Measurements from ENCODE around the gene ADGRE3.
"Not testable (repeated sequence)": the region's sequence is repeated elsewhere in the genome, so short reads cannot be mapped to it uniquely, and the experiment has no call there.

ADGRE3 gene

DNA sequence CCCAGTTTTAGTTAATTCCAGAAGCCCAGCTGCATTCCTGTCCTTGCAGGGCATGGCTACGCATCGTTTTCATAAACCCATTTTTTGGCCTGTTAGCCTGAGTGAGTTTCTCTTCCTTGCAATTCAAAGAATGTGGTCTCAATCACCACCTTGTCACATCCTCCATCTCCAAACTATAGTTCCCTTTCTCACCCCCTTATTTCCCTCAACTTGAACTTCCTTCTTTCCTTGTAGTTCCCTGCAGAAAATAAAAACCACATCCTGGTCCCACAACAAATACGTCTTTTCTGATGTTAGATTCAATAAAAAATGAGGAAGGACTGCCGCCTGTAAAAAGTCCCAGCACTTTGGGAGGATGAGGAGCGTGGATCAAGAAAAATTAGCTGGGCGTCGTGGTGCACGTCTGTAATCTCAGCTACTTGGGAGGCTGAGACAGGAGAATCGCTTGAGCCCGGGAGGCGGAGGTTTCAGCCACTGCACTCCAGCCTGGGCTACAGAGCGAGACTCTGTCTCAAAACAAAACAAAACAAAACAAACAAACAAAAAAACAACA, 13.2 kb downstream of the ADGRE3 start:
- DNase-seq = peak; percentile 9 to 30

DNA sequence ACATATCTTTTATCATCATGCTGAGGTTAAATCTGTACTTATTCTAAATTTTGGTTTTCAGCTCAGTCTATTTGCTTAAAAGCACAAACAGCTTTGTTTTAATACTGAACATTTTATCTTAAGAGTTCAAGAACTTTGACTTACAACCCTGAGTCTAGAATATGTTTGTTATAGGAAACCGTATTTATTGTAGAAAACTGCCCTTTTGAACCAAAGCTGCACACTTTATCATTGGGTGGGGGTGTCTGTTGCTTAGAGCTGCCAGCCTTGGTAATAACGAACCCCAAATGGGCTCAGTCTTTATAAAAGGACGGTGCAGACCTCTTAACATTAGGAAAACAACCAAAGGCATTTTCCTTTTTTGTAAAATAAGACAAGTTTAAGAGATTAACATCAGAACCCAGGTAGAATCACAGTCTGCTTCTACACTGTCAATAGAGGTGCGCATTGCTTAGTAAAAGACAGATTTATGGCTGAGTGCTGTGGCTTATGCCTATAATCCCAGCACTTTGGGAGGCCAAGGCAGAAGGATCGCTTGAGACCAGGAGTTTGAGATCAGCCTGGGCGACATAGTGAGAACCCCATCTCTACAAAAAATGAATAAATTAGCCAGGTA, 14.7 kb downstream of the ADGRE3 start:
- DNase-seq = no peak

DNA sequence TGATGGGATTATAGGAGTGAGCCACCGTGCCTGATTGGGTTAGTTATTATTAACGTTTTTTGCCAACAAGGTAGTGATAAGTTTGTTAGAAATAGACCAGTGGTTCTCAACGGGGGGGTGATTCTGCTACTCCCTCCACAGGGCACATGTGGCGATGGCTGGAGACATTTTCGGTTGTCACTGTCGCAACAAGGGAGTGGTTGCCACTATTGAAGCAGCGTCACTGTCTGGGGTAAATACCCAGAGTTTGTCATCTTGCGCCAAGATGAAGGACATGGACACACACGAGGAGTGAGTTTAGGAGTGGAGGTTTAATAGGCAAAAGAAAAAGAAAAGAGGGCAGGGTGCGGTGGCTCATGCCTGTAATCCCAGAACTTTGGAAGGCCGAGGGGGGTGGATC, 18.9 kb downstream of the ADGRE3 start:
- DNase-seq = no peak

DNA sequence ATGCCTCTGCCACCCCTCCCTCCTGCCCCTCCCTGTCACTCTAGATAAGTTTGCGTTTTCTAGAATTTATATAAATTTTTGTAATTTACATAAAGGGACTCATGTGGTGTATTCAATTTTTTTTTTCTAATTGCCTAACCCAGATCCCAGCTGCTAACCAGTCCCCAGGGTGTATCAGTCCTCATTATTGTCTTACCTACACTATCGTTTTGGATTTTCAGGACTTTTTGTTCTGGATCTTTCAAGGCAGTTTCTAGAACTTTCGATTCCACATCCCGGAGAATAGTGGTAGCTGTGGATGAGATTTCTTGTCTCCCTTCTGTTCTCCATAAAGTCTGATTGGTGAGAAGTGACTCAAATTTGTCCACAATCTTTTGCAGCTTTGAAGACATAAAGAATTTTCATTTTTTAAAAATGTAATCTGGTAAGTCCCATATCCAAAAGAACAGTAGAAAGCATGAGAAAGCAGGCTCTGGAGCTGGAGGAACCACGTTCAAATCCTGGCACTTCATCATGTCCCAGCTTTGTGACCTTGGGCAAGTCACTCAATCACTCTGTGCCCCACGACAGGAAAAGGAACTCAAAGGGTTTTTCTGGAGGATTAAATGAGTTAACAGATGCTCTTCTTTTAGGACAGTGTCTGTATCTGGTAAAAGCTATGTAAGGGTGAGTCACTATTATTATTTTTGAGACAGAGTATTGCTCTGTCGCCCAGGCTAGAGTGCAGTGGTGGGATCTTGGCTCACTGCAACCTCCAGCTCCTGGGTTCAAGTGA, 19.7 kb downstream of the ADGRE3 start:
- no peak for DNase-seq

DNA sequence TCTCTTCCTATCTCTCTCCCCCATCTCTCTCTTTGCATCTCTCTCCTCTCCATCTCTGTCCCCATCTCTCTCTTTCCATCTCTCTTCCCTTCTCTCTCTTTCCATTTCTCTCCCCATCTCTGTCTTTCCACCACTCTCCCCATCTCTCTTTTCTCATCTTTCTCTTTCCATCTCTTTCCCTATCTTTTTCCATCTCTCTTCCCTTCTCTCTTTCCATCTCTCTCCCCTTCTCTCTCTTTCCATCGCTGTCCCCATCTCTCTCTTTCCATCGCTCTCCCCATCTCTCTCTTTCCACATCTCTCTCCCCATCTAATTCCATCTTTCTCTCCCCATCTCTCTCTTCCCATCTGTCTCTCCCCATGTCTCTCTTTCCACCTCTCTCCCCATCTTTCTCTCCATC, 24.5 kb downstream of the ADGRE3 start:
- no peak for DNase-seq

DNA sequence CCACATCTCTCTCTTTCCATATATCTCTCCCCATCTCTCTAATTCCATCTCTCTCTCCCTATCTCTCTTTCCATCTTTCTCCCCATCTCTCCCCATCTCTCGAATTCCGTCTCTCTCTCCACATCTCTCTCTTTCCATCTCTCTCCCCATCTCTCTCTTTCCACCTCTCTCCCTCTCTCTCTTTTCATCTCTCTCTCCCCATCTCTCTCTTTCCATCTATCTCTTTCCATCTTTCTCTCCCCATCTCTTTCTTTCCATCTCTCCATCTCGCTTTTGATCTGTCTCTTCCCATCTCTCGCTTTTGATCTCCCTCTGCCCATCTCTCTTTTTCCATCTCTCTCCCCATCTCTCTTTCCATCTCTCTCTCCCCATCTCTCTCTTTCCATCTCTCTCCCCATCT, 25.6 kb downstream of the ADGRE3 start:
- no peak for DNase-seq

DNA sequence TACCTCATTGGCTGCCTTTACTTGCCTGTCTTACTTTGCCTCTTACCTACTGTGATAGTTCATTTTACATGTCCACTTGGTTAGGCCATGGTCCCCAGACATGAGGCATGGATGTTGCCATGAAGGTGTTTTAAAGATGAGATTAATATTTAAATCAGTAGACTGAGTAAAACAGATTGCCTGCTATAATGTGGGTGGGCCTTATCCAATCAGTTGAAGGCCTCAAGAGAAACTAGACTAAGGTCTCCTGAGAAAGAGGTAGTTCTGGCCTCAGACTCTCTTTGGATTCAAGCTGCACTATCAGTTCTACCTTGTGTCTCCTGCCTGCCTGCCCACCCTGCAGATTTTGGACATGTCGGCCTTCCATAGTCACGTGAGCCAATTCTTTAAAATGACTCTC, 26.1 kb downstream of the ADGRE3 start:
- DNase-seq = no peak

DNA sequence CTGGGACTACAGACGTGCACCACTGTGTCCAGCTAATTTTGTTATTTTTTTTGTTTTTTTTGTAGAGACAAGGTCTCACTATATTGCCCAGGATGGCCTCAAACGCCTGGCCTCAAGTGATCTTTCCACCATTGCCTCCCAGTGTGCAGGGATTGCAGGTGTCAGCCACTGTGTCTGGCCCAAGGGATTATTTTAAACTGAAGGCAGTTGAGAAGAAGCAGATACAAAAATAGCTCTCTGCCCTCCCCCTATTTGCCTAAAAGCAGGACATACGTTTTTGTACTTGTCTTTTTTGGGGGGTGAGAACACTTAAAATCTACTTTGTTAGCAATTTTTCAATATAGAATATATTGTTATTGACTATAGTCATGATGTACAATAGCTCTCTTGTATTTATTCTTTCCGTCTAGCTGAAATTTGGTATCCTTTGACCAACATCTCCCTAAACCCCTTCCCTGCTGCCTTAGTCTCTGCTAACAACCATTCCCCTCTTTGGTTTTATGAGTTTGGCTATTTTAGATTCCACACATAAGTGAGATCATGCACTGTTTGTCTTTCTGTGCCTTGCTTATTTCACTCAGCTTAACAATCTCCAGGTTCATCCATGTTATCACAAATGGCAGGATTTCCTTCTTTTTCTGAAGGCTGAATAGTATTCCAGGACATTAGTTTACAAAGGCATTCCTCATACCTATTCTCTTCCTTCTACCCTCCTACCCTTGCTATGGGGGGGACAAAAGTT, 34.9 kb downstream of the ADGRE3 start:
- DNase-seq = no peak

DNA sequence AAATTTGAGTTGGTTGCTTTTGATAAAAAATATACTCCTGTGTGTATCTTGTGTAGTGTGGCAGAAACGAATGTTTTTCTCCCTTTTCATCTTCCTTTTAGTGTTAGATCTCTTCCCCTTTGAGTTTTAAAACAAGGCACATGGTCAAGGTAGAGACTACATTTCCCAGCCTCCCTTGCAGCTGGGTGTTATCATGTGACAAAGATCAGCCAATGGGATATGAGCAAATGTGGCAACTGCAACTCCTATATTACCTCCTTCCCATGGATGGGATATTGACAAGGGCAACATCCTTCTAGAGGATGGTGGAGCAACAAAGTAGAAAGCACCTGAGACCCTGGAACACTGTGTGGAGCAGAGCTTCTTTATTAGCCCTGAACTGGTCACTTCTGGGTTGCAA, 42.4 kb downstream of the ADGRE3 start:
- peak; percentile 33 to 34 for DNase-seq

DNA sequence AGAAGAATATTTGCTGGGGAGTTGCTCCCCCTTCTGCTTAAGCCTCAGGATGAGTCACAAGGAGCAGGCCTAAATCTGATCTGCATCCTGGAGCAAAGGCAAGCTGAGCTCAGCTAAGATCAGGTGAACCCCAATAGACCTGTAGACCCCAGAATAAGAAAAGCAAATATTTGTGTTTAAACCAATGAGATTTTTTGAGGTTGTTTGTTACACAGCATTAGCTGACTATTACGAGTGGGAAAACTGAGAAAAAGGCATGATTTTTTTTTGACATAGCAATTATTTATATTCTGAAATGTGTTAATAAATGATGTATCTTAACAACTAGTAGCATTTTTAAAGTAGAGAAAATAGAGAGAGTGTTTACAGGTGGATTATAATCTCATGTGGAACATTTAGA, 45.1 kb downstream of the ADGRE3 start:
- no peak for DNase-seq

DNA sequence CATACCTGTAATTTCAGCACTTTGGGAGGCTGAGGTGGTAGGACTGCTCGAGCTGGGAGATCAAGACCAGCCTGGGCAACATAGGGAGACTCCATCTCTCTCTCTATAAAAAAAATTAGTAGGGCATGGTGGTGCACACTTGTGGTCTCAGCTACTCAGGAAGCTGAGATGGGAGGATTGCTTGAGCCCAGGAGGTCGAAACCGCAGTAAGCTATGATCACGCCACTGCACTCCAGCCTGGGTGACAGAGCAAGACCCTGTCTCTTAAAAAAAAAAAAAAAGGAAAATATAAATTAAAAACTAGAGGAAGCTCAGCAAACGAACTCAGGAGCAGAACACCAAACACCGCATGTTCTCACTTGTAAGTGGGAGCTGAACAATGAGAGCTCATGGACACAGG, 50.2 kb downstream of the ADGRE3 start:
- not testable (repeated sequence) for DNase-seq

DNA sequence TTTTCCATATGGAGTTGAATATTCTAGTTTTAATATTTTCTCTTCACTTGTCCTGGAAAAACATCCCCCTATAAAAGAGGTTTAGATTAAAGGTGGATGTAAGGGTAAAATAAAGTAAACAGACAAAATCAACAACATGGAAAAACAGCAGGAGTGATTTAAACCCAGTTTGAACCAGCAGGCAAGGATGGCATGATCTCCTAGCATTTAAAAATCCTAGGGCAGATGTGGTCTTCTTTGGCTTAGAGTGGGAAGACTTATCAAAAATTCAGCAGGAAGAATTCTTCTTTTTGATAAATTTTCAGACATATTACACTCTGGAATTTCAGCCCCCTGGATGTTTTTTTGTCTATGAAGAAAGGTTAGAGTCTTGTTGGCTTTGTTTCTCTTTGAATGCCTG, 55.2 kb downstream of the ADGRE3 start:
- no peak for DNase-seq

DNA sequence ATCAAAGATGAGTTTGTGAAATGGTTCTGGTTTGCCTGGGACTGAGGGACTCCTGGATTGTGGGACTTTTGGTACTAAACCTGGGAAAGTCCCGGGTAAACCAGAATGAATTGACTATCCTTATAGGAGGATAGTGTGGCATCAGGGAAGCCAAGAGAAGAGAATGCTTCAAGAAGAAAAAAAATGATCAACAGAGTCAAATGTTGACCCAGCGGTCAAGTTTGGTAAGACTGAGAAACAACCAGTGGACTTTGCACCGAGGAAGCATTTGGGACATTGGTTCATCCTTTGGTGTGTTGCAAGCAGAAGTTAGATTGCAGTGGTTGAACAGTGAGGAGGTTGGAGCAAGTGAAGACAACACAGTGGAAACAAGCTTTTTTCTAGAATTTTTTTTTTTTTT, 58.2 kb downstream of the ADGRE3 start:
- no peak for DNase-seq

DNA sequence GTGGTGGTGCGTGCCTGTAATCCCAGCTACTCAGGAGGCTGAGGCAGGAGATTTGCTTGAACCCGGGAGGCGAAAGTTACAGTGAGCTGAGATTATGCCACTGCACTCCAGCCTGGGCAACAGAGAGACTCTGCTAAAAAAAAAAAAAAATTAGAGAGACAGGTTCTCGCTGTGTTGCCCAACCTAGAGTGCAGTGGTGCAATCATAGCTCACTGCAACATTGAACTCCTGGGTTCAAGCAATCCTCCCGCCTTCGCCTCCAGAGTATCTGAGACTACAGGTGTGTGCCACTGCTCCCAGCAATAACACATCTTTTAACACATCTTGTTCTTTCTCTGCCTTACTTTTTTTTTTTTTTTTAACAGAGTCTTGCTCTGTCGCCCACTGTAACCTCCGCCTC, 59.0 kb downstream of the ADGRE3 start:
- DNase-seq = no peak

DNA sequence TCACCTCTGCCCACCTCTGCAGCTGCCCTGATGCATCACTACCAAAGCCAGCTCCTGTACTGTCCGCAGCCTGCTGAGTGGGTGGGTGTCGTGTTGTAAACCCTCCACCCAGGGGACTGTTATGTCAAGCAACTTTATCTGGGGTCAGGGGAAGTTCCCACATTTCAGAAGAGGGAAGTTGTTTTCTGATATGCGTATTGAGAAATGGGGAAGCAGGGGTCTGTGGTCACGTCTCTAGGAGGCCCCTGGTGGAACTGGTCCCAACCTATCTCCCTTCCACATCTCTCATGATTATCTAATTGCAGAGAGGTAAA, 60.6 kb downstream of the ADGRE3 start:
- peak; percentile 20 to 65 for DNase-seq

DNA sequence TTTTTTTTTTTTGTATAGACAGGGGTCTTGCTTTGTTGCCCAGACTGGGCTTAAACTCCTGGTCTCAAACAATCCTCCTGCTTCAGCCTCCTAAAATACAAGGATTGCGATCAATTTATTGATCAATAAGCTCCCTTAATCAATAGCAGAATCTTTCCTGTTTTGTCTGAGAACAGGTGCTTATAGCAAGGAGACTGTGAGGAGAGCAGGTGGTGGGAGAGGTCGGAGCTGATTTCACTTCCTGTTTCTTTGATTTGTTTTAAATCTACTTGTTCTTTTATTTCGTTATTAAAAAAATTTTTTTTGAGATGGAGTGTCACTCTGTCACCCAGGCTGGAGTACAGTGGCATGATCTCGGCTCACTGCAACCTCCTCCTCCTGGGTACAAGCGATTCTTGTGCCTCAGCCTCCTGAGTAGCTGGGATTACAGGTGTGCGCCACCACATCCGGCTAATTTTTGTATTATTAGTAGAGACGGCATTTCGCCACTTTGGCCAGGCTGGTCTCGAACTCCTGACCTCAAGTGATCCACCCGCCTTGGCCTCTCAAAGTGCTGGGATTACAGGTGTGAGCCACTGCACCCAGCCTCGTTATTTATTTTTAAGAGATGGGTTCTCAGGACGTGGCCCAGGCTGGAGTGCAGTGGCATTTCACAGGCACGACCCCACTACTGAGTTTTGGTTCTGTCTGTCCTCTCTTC, 61.1 kb downstream of the ADGRE3 start:
- DNase-seq = peak in 1 of 2 donors; percentile 38

DNA sequence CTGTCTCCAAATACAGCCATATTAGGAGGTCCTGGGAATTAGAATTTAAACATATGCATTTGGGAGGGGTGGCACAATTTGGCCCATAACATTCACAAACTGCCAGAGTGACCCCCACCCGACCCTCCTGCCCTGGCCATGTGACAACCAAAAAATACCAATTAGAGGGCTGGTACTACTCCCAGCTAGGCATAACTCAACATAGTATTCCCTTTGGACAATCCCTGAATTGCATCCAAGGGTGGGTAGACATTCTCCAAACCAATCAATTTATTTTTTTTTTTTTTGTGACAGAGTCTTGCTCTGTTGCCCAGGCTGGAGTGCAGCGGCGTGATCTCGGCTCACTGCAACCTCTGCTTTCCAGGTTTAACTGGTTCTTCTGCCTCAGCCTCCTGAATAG, 62.0 kb downstream of the ADGRE3 start:
- no peak for DNase-seq

DNA sequence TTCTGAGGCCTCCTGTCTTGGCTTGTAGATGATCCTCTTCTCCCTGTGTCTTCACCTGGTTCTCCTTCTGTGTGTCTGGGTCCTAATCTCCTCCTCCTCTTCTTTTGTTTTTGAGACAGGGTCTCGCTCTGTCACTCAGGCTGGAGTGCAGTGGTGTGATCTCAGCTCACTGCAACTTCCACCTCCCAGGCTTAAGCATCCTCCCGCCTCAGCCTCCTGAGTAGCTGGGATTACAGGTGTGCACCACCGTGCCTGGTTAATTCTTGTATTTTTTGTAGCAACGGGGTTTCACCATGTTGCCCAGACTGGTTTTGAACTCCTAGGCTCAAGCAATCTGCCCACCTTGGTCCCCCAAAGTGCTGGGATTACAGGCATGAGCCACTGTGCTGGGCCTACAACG, 62.4 kb downstream of the ADGRE3 start:
- not testable (repeated sequence) for DNase-seq

DNA sequence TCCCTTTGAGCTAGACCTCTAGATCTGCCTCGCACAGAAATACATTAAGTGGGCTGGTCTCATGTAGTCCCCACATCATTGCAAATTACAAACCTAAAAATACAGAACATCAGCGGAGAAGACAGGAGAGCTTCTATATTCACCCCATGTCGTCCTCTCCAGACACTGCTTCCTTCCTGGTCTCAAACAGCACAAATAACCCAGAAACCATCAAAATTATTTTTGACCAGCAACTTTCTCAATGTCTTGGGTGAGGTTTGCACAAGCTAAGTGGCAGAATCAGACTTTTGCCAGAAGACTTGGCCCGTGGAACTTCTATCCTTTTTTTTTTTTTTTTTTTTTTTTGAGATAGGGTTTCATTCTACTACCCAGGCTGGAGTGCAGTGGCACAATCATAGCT, 63.6 kb downstream of the ADGRE3 start:
- no peak for DNase-seq

DNA sequence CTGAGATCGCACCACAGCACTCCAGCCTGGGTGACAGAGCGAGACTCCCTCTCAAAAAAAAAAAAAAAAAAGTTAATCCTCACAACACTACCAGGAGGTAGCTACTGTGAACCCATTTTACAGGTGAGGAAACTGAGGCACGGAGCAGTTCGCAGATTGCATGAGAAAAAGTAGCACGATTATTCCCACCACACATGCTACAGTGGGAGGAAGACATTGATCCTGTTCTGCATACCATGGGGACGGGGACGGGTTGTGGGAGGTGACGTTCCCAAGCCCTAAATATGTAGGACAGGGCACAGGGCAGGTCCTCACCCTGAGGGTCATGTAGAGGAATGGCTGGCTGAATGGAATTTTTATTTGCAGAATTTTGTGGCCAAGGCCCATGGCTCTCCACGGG, 68.0 kb downstream of the ADGRE3 start:
- DNase-seq = no peak

DNA sequence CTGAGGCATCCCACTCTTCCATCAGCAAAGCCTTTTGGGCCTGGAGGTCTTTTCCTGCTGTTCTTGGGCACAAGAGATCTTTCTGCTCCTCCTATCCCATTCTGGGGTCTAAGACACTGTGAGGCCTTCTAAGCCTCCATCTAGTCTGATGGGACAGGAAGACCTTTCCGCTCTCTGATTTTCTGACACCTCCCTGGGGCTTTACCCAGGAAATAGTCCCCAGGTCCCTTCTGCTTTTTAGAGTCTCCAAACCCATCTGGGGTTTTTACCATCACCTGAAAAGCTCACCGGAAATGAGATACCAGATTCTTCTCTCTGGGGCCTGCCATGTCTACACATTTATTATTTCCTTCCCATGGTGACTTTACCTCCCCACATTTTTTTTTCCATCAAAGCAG, 70.7 kb downstream of the ADGRE3 start:
- DNase-seq = peak in 1 of 2 donors; percentile 56

DNA sequence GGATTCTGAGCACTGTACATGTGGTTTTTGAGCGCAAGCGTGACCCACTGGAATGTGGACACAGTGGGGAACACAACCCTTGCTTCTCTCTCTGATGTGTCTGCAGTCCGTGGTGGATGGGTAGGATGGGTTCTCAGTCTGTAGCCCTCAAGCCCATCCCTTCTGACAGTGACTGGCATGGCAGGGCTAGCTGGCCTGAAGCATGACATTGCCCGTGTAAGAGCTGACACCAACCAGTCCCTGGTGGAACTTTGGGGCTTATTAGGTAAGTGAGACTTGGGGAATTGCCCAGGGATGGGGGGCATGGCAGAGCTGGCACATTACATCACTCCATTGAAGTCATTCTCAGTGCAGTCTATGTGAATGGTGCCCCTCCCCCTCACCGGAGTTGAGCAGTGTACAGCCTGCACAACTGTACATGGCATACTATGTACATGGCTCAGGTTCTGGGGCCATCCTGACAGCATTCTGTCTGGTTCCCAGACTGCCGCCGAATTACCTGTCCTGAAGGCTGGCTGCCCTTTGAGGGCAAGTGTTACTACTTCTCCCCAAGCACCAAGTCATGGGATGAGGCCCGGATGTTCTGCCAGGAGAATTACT, 75.0 kb downstream of the ADGRE3 start:
- no peak for DNase-seq

DNA sequence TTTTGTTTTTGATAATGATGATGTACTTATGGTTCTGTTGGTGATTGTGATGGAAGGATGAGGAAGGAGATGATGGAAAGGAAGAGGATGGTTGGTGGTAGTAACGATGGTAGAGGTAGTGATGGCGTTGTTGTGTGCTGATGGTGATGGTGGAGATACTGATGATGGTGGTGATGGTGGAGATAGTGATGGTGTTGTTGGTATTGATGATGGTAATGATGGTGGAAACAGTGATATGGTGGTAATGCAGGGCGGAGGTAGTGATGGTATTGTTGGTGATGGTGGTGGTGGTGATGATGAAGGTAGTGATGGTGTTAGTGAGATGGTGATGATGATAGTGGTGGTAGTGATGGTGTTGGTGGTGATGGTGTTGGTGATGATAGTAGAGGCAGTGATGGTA, 79.1 kb downstream of the ADGRE3 start:
- DNase-seq = no peak

Data from CD4-positive, alpha-beta T cell treated with Interleukin-4 for 1 hour (primary cell).